Measurements from ENCODE around the gene TRIM67. TPM values are rescaled to one million over a fixed set of nuclear protein-coding genes. Genes with fewer than 3 reads are reported as not detected.

The TRIM67 gene
- under 0.01 TPM in 1 of 2 replicates, not detected in the other for total RNA-seq

GRCh38 chr1:231161667-231162296, at the start of gene TRIM67:
TSS of gene TRIM67 (plus strand) at chr1:231162058. CDS start at chr1:231162970, 912 bp downstream.

GRCh38 chr1:231240883-231241735, 79.3 kb downstream of the TRIM67 start, which contains the start of gene GNPAT:
TSS of gene GNPAT (plus strand) at chr1:231241212. CDS start at chr1:231241379, 167 bp downstream.

Other genes starting within 250 kb of the TRIM67 start
- gene TTC13, start 183.2 kb upstream of the TRIM67 start, total RNA-seq: 14.2 and 16.9 TPM in 2 replicates
- gene ARV1, start 183.0 kb upstream of the TRIM67 start, total RNA-seq: 15.7 and 17.1 TPM in 2 replicates
- gene FAM89A, start 121.8 kb upstream of the TRIM67 start, total RNA-seq: 4.0 and 5.2 TPM in 2 replicates
- 39.1 and 45.9 TPM in 2 replicates for gene GNPAT, start 79.2 kb downstream of the TRIM67 start, total RNA-seq
- gene EXOC8, start 175.8 kb downstream of the TRIM67 start, total RNA-seq: 18.2 and 23.5 TPM in 2 replicates
- 11.6 and 15.1 TPM in 2 replicates for gene SPRTN, start 176.2 kb downstream of the TRIM67 start, total RNA-seq